K562 (cell line): ENCODE data around the gene PFKL. TPM values are rescaled to one million over a fixed set of nuclear protein-coding genes. Genes with fewer than 3 reads are reported as not detected.

ENCODE experiments used
- CHD4 ChIP-seq: fragments of 200-600 bp; sonication (generic); IDR thresholded peaks from 3 replicates; pipeline ENCODE4 v1.6.1; 2012; ENCODE audit warnings: low read depth, mild to moderate bottlenecking, mixed read lengths, low read length, inconsistent platforms; ENCODE audit not compliant: insufficient read depth, insufficient replicate concordance, poor library complexity, severe bottlenecking
- DNMT1 ChIP-seq: fragments of 450-650 bp; IDR thresholded peaks from 2 replicates; pipeline ENCODE4 v1.6.1; 2016; ENCODE audit warnings: antibody characterized with exemption, mild to moderate bottlenecking
- EHMT2 ChIP-seq: fragments of 450-650 bp; IDR thresholded peaks from 2 replicates; pipeline ENCODE4 v1.6.1; 2018; ENCODE audit warnings: antibody characterized with exemption
- JUND ChIP-seq, 2 experiments: IDR thresholded peaks; 2 replicates in 1 of 2; 3 replicates in 1 of 2; pipeline ENCODE4 v1.6.1; 2011; ENCODE audit warnings: borderline replicate concordance in 2 of 2, low read depth in 2 of 2, low read length in 2 of 2, improper control_type of control experiment in 1 of 2, missing biosample characterization in 1 of 2, missing genetic modification characterization in 1 of 2, missing genetic modification reagents in 1 of 2
- MTA2 ChIP-seq: fragments of 450-650 bp; IDR thresholded peaks from 2 replicates; pipeline ENCODE4 v1.6.1; 2016; ENCODE audit warnings: low read depth
- NKRF ChIP-seq: fragments of 450-650 bp; IDR thresholded peaks from 2 replicates; pipeline ENCODE4 v1.6.1; 2016; ENCODE audit warnings: borderline replicate concordance
- NR2F6 ChIP-seq: fragments of 450-650 bp; formaldehyde crosslinking; IDR thresholded peaks from 2 replicates; pipeline ENCODE4 v1.4.0; 2020; ENCODE audit warnings: mild to moderate bottlenecking
- REST ChIP-seq, 2 experiments: fragments of 450-650 bp; formaldehyde crosslinking in 1 of 2; IDR thresholded peaks; 2 replicates each; pipeline versions ENCODE4 v1.4.0 to v1.6.1; 2014 to 2020; ENCODE audit warnings: mild to moderate bottlenecking in 2 of 2, borderline replicate concordance in 1 of 2, low read depth in 1 of 2
- SMAD4 ChIP-seq: fragments of 250-450 bp; sonication (Bioruptor Pico); conservative IDR thresholded peaks from 2 replicates; pipeline ENCODE4 v1.8.0; 2021; ENCODE audit warnings: inconsistent platforms, mild to moderate bottlenecking, moderate library complexity
- SRSF1 ChIP-seq: fragments of 200-400 bp; formaldehyde crosslinking; IDR thresholded peaks from 2 replicates; pipeline ENCODE4 v1.6.1; 2017; ENCODE audit warnings: mild to moderate bottlenecking, low read depth, low read length, moderate library complexity
- STAT5A ChIP-seq: IDR thresholded peaks from 2 replicates; pipeline ENCODE4 v1.6.1; 2012; ENCODE audit warnings: low read length, inconsistent platforms, borderline replicate concordance
- TCFL5 ChIP-seq: fragments of 250-450 bp; sonication (Bioruptor Pico); conservative IDR thresholded peaks from 2 replicates; pipeline ENCODE4 v1.6.1; 2021; ENCODE audit warnings: mild to moderate bottlenecking, moderate library complexity, matching md5 sums
- TOE1 ChIP-seq, 2 experiments: fragments of 450-650 bp in 1 of 2; sonication (generic) in 1 of 2; formaldehyde crosslinking in 1 of 2; IDR thresholded peaks; 2 replicates each; pipeline versions ENCODE4 v1.7.1 to v1.8.0; 2016 to 2022; ENCODE audit warnings: borderline replicate concordance in 2 of 2, mild to moderate bottlenecking in 2 of 2, antibody characterized with exemption in 1 of 2, inconsistent platforms in 1 of 2, low read depth in 1 of 2, missing genetic modification reagents in 1 of 2, moderate library complexity in 1 of 2
- ZC3H11A ChIP-seq: IDR thresholded peaks from 2 replicates; pipeline ENCODE4 v1.6.1; 2012; ENCODE audit warnings: low read depth, low read length, improper control_type of control experiment
- polyA plus RNA-seq, 8 experiments: library from polyadenylated mRNA; depleted of rRNA in 4 of 8; stranded (reverse) in 5 of 8; unstranded in 3 of 8; fragments of >200 nt; fragmentation: Nextera tagmentation in 2 of 8; fragmentation: Illumina TruSeq in 1 of 8; extraction: Ambion mirVana in 2 of 8; extraction: Trizol in 1 of 8; gene quantifications; 2 replicates each; pipeline versions ENCODE4 v1.2.1 to v1.2.3, GENCODE V29; 2011 to 2014; ENCODE audit warnings: inconsistent platforms in 1 of 8, missing spikeins in 1 of 8
- total RNA-seq, 7 experiments: library from RNA; depleted of rRNA in 6 of 7; stranded (reverse); fragments of >200 nt in 6 of 7; fragmentation: Illumina TruSeq in 2 of 7; extraction: Trizol in 2 of 7; gene quantifications; 2 replicates each; pipeline versions ENCODE4 v1.2.1 to v1.2.3, GENCODE V29; 2011 to 2021; ENCODE audit warnings: low replicate concordance in 1 of 7

The PFKL gene
- total and polyA plus RNA-seq, 9 of the 15 experiments (the other 6 are each of a cell fraction or from before 2014, with no cell fraction given), result 1.1 to 124 (median 45.6) TPM

- TF ChIP-seq REST (IDR thresholded peaks at IDR 0.05; ENCODE audit: borderline replicate concordance), result no peak
- TF ChIP-seq REST (CRISPR knock-in tag; IDR thresholded peaks at IDR 0.05; ENCODE audit: low read depth), result peak; percentile 86
- TF ChIP-seq NKRF, result peak; percentile 99
- no peak for TF ChIP-seq TCFL5 (CRISPR knock-in tag)
- TF ChIP-seq STAT5A, result no peak
- TF ChIP-seq CHD4, result no peak
- TF ChIP-seq JUND (IDR thresholded peaks at IDR 0.05; ENCODE audit: borderline replicate concordance, low read depth, low read length), result peak; percentile 61; the same call in 1 of the 2 replicates
- peak; percentile 35; the same call in 1 of the 3 replicates for TF ChIP-seq JUND (tag; IDR thresholded peaks at IDR 0.05; ENCODE audit: borderline replicate concordance, low read depth, low read length)
- TF ChIP-seq EHMT2, result no peak
- no peak for TF ChIP-seq MTA2
- no peak for TF ChIP-seq DNMT1
- no peak for TF ChIP-seq SRSF1
- TF ChIP-seq TOE1 (IDR thresholded peaks at IDR 0.05; ENCODE audit: borderline replicate concordance), result no peak
- no peak for TF ChIP-seq TOE1 (CRISPR knock-in tag; IDR thresholded peaks at IDR 0.05; ENCODE audit: borderline replicate concordance, low read depth)
- no peak for TF ChIP-seq SMAD4 (CRISPR knock-in tag)
- TF ChIP-seq ZC3H11A, result no peak
- no peak for TF ChIP-seq NR2F6 (CRISPR knock-in tag)
Observed at GRCh38 chr21:44338971-44339910, 39.4 kb downstream of the PFKL start, which contains the start of gene CFAP410 (continued).
